Liver (tissue), 9 donors: Measurements from ENCODE around the gene DHRS3. TPM values are rescaled to one million over a fixed set of nuclear protein-coding genes. Genes with fewer than 3 reads are reported as not detected.

ENCODE experiments used
- DNase-seq: peaks from one replicate; pipeline ENCODE4 v3.0.0-alpha.2; 2017; ENCODE audit warnings: low spot score
- H3K27ac ChIP-seq, 2 donors: one replicate each; pipeline ENCODE4 v1.7.0; 2013; ENCODE audit warnings: inconsistent platforms in 2 of 2, low read length in 2 of 2, control low read depth in 1 of 2, low read depth in 1 of 2, mild to moderate bottlenecking in 1 of 2
- H3K27me3 ChIP-seq, 4 donors: one replicate each; pipeline versions ENCODE4 v1.6.1 to v1.7.0; 2013; ENCODE audit warnings: low read length in 3 of 4, inconsistent platforms in 1 of 4, mild to moderate bottlenecking in 1 of 4, moderate library complexity in 1 of 4; ENCODE audit not compliant: control insufficient read depth in 4 of 4, insufficient read depth in 4 of 4
- H3K36me3 ChIP-seq, 4 donors: one replicate each; pipeline versions ENCODE4 v1.6.1 to v1.7.0; 2013; ENCODE audit warnings: low read length in 3 of 4, mild to moderate bottlenecking in 3 of 4, low read depth in 1 of 4, moderate library complexity in 1 of 4; ENCODE audit not compliant: control insufficient read depth in 4 of 4, insufficient read depth in 3 of 4
- H3K4me1 ChIP-seq, 4 donors: one replicate each; pipeline versions ENCODE4 v1.6.1 to v1.7.0; 2013; ENCODE audit warnings: low read length in 3 of 4, mild to moderate bottlenecking in 3 of 4, moderate library complexity in 1 of 4; ENCODE audit not compliant: control insufficient read depth in 4 of 4, insufficient read depth in 4 of 4
- H3K4me3 ChIP-seq, 3 donors: one replicate each; pipeline versions ENCODE4 v1.6.1 to v1.7.0; 2013; ENCODE audit warnings: low read length in 3 of 3, control low read depth in 1 of 3, low read depth in 1 of 3, mild to moderate bottlenecking in 1 of 3
- H3K9ac ChIP-seq, 2 donors: one replicate each; pipeline ENCODE4 v1.7.0; 2013; ENCODE audit warnings: low read length in 2 of 2, mild to moderate bottlenecking in 2 of 2, moderate library complexity in 2 of 2, control low read depth in 1 of 2, low read depth in 1 of 2
- H3K9me3 ChIP-seq, 4 donors: one replicate each; pipeline versions ENCODE4 v1.6.1 to v1.7.0; 2013; ENCODE audit warnings: low read length in 3 of 4; ENCODE audit not compliant: control insufficient read depth in 4 of 4
- FOXA1 ChIP-seq: IDR thresholded peaks from 2 replicates; pipeline ENCODE4 v1.6.1; 2016; ENCODE audit warnings: antibody characterized with exemption
- GABPA ChIP-seq, 2 donors: IDR thresholded peaks in 1 of 2; conservative IDR thresholded peaks in 1 of 2; 2 replicates each; pipeline ENCODE4 v1.6.1; 2016; ENCODE audit warnings: antibody characterized with exemption in 2 of 2, mild to moderate bottlenecking in 1 of 2, moderate library complexity in 1 of 2
- HNF4A ChIP-seq, 2 donors: conservative IDR thresholded peaks; 2 replicates each; pipeline ENCODE4 v1.6.1; 2016; ENCODE audit warnings: antibody characterized with exemption in 2 of 2, mild to moderate bottlenecking in 2 of 2
- HNF4G ChIP-seq: IDR thresholded peaks from 2 replicates; pipeline ENCODE4 v1.6.1; 2016; ENCODE audit warnings: antibody characterized with exemption
- NR2F2 ChIP-seq: IDR thresholded peaks from 2 replicates; pipeline ENCODE4 v1.6.1; 2016; ENCODE audit warnings: antibody characterized with exemption
- RXRA ChIP-seq, 2 donors: IDR thresholded peaks; 2 replicates each; pipeline ENCODE4 v1.6.1; 2017 to 2018; ENCODE audit warnings: antibody characterized with exemption in 2 of 2, mild to moderate bottlenecking in 1 of 2
- SP1 ChIP-seq: IDR thresholded peaks from 2 replicates; pipeline ENCODE4 v1.6.1; 2018; ENCODE audit warnings: antibody characterized with exemption, mild to moderate bottlenecking
- TAF1 ChIP-seq: conservative IDR thresholded peaks from 2 replicates; pipeline ENCODE4 v1.6.1; 2016; ENCODE audit warnings: antibody characterized with exemption, mild to moderate bottlenecking
- YY1 ChIP-seq: IDR thresholded peaks from 2 replicates; pipeline ENCODE4 v1.6.1; 2016; ENCODE audit warnings: antibody characterized with exemption, mild to moderate bottlenecking
- WGBS: extraction: QIAGEN DNeasy Blood & Tissue Kit; methylation state at CpG from one replicate; pipeline ENCODE4 v1.1.7; 2013; 5-methylcytosine and 5-hydroxymethylcytosine counted together
- polyA plus RNA-seq, 2 donors: library from polyadenylated mRNA; stranded (reverse) in 1 of 2; unstranded in 1 of 2; fragments of 200-250 nt in 1 of 2; fragments of >200 nt in 1 of 2; fragmentation: Nextera tagmentation in 1 of 2; extraction: Ambion mirVana in 1 of 2; gene quantifications; one replicate each; pipeline versions ENCODE4 v1.2.1 to v1.2.3, GENCODE V29; 2013 to 2015
- total RNA-seq, 2 donors: library from RNA; depleted of rRNA; stranded (reverse); fragments of >200 nt; gene quantifications; one replicate each; pipeline ENCODE4 v1.2.3, GENCODE V29; 2014
- TF ChIP-seq, protein P1 (sequence below): IDR thresholded peaks from 2 replicates; pipeline ENCODE4 v1.6.1; 2016; ENCODE audit warnings: antibody characterized with exemption
- TF ChIP-seq, protein P2 (sequence below): IDR thresholded peaks from 2 replicates; pipeline ENCODE4 v1.6.1; 2016; ENCODE audit warnings: antibody characterized with exemption
- TF ChIP-seq, protein P3 (sequence below): fragments of 150-350 bp; IDR thresholded peaks from 2 replicates; pipeline ENCODE4 v1.5.1; 2017; ENCODE audit warnings: improper control_type of control experiment, low read depth, low read length; ENCODE audit not compliant: missing input control
- TF ChIP-seq, protein P4 (sequence below): IDR thresholded peaks from 2 replicates; pipeline ENCODE4 v1.6.1; 2016; ENCODE audit warnings: antibody characterized with exemption, mild to moderate bottlenecking
- donor health status: healthy.
- donor health status: healthy.
- donor health status: healthy.
- donor health status: healthy.
- donor health status: healthy.

Gene DHRS3
- total and polyA plus RNA-seq, 4 donors, result 62.6 to 185 (median 158) TPM

DNA sequence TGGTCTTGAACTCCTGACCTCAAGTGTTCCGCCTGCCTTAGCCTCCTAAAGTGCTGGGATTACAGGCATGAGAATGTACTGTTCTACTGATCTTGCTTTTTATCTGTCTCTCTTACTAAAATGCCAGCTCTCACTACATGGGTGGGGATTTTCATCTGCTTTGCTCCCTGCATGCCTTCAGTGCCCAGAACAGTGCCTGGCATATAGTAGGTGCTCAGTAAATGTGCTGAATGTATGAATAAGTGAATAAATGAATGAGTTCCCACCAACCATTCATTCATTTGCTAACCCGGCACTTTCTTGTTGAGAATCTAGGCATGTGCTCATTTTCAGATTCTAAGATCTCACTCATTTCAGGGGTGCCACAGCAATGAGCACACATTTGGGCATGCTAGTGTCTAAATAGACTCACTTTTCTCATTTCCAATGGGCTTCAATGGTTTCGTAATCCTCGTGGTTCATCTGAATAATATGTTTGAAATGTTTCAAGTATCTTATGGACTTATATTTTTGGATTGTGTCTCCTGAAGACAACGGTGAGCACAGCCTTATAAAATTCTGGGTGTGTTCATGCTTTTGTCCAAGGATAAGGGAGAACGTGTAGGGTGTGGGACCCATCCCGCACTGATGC, 7.6 kb downstream of the DHRS3 start (continued):
- TF ChIP-seq, protein P1, sequence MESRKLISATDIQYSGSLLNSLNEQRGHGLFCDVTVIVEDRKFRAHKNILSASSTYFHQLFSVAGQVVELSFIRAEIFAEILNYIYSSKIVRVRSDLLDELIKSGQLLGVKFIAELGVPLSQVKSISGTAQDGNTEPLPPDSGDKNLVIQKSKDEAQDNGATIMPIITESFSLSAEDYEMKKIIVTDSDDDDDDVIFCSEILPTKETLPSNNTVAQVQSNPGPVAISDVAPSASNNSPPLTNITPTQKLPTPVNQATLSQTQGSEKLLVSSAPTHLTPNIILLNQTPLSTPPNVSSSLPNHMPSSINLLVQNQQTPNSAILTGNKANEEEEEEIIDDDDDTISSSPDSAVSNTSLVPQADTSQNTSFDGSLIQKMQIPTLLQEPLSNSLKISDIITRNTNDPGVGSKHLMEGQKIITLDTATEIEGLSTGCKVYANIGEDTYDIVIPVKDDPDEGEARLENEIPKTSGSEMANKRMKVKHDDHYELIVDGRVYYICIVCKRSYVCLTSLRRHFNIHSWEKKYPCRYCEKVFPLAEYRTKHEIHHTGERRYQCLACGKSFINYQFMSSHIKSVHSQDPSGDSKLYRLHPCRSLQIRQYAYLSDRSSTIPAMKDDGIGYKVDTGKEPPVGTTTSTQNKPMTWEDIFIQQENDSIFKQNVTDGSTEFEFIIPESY, result no peak
- TF ChIP-seq RXRA (IDR thresholded peaks at IDR 0.05) (no peak), HNF4A (conservative IDR thresholded peaks at IDR 0.05) (no peak), GABPA (IDR thresholded peaks at IDR 0.05 in 1 of 2, conservative IDR thresholded peaks at IDR 0.05 in 1 of 2) (no peak), TAF1 (no peak)
- TF ChIP-seq, protein P2, sequence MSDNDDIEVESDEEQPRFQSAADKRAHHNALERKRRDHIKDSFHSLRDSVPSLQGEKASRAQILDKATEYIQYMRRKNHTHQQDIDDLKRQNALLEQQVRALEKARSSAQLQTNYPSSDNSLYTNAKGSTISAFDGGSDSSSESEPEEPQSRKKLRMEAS, result no peak

DNA sequence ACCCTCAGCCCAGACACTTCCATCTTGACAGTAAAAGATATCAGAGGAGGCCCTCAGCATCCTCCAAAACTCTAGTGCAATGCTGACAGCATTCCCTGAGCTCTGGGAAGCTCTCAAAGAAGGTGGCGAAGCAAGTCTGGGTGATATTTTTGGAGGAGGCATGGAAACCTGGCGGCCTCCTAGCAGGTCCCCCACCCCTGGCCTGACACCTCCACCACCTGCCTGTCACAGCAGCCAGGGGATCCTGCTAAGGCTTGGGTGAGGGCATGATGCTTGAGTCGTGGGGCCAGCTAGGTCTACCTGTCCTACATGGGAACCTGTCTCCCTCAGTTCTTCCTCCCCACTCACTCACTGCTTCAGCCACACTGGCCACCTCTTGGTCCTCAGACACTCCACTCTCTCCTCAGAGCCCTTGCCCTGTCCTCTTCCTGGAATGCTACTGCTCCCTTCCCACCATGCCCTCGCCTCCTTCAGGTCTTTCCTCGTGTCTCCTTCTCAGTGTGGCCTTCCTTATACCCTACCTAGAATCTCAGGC, 8.5 kb downstream of the DHRS3 start:
- no peak for TF ChIP-seq FOXA1
- TF ChIP-seq YY1, result no peak
- TF ChIP-seq RXRA (IDR thresholded peaks at IDR 0.05), result no peak
- TF ChIP-seq, protein P2, result no peak
- TF ChIP-seq, protein P3, sequence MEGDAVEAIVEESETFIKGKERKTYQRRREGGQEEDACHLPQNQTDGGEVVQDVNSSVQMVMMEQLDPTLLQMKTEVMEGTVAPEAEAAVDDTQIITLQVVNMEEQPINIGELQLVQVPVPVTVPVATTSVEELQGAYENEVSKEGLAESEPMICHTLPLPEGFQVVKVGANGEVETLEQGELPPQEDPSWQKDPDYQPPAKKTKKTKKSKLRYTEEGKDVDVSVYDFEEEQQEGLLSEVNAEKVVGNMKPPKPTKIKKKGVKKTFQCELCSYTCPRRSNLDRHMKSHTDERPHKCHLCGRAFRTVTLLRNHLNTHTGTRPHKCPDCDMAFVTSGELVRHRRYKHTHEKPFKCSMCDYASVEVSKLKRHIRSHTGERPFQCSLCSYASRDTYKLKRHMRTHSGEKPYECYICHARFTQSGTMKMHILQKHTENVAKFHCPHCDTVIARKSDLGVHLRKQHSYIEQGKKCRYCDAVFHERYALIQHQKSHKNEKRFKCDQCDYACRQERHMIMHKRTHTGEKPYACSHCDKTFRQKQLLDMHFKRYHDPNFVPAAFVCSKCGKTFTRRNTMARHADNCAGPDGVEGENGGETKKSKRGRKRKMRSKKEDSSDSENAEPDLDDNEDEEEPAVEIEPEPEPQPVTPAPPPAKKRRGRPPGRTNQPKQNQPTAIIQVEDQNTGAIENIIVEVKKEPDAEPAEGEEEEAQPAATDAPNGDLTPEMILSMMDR, result no peak
- no peak for TF ChIP-seq NR2F2
- TF ChIP-seq, protein P4, sequence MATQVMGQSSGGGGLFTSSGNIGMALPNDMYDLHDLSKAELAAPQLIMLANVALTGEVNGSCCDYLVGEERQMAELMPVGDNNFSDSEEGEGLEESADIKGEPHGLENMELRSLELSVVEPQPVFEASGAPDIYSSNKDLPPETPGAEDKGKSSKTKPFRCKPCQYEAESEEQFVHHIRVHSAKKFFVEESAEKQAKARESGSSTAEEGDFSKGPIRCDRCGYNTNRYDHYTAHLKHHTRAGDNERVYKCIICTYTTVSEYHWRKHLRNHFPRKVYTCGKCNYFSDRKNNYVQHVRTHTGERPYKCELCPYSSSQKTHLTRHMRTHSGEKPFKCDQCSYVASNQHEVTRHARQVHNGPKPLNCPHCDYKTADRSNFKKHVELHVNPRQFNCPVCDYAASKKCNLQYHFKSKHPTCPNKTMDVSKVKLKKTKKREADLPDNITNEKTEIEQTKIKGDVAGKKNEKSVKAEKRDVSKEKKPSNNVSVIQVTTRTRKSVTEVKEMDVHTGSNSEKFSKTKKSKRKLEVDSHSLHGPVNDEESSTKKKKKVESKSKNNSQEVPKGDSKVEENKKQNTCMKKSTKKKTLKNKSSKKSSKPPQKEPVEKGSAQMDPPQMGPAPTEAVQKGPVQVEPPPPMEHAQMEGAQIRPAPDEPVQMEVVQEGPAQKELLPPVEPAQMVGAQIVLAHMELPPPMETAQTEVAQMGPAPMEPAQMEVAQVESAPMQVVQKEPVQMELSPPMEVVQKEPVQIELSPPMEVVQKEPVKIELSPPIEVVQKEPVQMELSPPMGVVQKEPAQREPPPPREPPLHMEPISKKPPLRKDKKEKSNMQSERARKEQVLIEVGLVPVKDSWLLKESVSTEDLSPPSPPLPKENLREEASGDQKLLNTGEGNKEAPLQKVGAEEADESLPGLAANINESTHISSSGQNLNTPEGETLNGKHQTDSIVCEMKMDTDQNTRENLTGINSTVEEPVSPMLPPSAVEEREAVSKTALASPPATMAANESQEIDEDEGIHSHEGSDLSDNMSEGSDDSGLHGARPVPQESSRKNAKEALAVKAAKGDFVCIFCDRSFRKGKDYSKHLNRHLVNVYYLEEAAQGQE, result no peak
- TF ChIP-seq SP1, result no peak
- no peak for TF ChIP-seq HNF4A (conservative IDR thresholded peaks at IDR 0.05)
- TF ChIP-seq HNF4G, result no peak
- WGBS, result 77% methylated on average over 5 of the region's 5 CpGs
- no peaks in the 10 kb centered on the region for H3K27me3 ChIP-seq
- peak overlapping the region; percentile 81 to 96 for H3K27ac ChIP-seq
- H3K36me3 ChIP-seq, result peaks cover 0 to 18% (median 9%) of the 10 kb centered on the region in 4 donors
- H3K4me3 ChIP-seq, result no peak overlapping the region
- DNase-seq, result no peak
- H3K4me1 ChIP-seq, result peaks cover 20 to 67% (median 56%) of the 10 kb centered on the region in 4 donors
- H3K9ac ChIP-seq, result no peak overlapping the region
- H3K9me3 ChIP-seq, result no peaks in the 10 kb centered on the region
